HG02763 (cell line): ENCODE results near the gene P3R3URF.
A peak's percentile ranks its signal among the peaks of the same experiment; 100 is the strongest.

Source experiments
- ATAC-seq: cut with Tn5 transposase; IDR thresholded peaks from one replicate; pipeline ENCODE4 v1.9.1; 2021; ENCODE audit warnings: mild to moderate bottlenecking, moderate library complexity; ENCODE audit not compliant: unreplicated experiment

The P3R3URF gene

GRCh38 chr1:46174448-46175231 lies 1.6 kb downstream of the P3R3URF start, which contains the start of gene TSPAN1:
Gene TSPAN1 (plus strand): TSS chr1:46175087. CDS start chr1:46181108, 6,021 bp downstream.
- no peak for ATAC-seq

DNA sequence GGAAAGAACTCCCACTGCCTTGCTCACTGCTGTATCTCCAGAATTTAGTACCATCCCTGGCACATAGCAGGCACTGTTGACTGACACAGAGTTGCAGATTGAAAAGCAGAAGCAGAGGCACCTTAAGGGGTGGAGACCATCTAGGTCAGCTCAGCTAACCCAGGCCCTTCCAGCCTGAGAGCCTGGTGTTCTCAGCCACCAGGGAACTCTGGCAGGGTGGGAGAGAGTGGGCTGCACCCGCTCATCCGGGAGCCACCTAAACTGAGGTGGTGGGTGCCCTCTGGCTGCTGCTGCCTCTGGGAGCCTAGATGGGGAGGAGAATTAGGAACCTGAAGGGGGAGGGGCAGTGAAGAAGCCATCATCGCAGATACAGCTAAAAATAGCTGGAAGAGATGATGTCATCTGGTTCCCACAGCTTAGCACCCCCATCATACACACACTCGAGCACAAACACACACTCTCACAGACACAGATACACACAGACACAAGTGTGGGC lies 2.9 kb downstream of the P3R3URF start:
- no peak for ATAC-seq

DNA sequence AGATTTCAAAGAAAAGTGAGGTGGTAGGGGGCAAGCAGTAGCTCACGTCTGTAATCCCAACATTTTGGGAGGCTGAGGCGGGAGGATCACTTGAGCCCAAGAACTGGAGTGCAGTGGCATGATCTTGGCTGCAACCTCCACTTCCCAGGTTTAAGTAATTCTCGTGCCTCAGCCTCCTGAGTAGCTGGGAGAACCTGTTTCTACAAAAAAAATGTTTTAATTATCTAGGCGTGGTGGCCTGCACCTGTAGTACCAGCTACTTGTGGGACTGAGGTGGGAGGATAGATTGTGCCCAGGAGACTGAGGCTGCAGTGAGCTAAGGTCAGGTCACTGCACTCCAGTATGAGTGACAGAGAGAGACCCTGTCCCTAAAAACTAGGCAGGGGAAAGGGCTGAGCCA lies 4.0 kb downstream of the P3R3URF start:
- no peak for ATAC-seq

GRCh38 chr1:46171871-46172270 lies 4.4 kb downstream of the P3R3URF start:
- ATAC-seq, result no peak

DNA sequence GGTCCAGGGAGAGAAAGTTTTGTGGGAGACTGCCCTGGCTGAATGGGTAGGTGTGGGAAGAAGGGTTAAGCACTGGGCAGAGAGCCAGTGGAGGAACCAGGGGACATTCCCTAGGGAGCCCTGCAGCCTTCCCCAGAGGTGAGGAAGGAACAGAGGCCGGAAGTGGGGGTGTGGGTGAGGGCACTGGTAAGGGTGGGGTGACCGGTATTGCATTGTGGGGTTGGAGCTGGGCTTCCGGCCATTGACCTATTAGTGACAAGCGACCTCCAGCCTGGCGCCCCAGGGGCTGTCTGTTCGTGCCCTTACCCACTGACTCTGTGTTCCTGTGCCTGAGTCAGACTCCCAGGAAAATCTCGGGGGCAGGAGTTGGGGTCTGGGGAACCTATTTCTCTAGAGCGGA lies 4.9 kb downstream of the P3R3URF start:
- ATAC-seq, result no peak

GRCh38 chr1:46169811-46170454 lies 6.4 kb downstream of the P3R3URF start:
- no peak for ATAC-seq

DNA sequence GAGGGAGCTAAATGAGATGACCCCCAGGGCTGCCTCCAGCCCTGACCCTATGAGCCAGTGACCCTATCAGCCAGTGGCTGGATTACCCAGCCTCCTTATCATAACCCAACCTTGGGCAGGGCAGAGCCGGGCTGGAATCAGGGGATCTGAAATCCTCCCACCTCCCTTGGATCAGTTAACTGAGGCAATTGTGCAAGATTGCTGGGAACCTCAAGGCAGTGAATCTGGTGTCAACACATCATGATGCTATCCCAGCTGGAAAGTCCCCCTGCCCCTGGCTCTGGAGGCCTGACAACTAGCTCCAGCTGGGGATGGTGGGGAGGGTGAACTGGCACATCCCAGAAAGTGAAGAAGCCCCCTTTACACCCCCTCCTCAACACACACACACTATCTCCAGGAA lies 7.8 kb downstream of the P3R3URF start:
- no peak for ATAC-seq

GRCh38 chr1:46166521-46167462 lies 9.5 kb downstream of the P3R3URF start:
- no peak for ATAC-seq

GRCh38 chr1:46160212-46160611 lies 16.1 kb downstream of the P3R3URF start:
- ATAC-seq, result no peak

- ATAC-seq, result no peak
Measured at GRCh38 chr1:46159516-46159915, 16.8 kb downstream of the P3R3URF start.

DNA sequence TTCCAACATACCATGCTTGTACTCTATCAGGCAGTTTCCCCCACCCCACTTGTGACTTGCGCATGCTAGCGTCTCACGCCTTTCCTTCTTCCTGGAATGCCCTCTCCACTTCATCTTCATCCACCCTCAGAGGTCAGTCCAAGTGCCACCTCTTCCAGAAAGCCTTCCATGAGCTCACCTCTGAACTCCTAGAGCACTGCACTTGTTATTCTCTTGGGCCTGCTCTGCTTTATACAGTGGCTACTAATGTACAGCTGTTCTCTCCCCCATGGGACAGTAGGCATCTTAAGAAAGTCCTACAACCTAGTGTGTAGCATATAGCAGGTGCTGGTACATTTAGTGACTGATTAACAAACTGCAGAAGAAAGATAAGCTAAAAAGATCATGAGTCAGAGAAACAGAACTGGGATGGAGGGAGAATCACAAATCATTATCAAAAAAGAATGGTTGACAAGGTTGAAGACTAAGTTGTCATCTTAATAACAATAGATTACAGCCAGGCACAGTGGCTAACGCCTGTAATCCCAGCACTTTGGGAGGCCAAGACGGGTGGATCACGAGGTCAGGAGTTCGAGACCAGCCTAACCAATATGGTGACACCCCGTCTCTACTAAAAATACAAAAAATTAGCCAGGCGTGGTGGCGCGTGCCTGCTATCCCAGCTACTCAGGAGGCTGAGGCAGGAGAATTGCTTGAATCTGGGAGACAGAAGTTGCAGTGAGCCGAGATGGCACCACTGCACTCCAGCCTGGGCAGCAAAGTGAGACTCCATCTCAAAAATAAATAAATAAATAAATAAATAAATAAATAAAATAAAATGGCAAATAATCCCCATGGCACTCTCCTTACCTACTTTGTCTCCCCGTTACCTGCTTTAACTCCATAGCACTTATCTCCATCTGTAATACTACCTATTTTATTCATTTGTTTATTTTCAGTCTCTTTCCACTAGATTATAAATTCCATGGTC lies 17.7 kb downstream of the P3R3URF start:
- ATAC-seq, result peak; percentile 59

DNA sequence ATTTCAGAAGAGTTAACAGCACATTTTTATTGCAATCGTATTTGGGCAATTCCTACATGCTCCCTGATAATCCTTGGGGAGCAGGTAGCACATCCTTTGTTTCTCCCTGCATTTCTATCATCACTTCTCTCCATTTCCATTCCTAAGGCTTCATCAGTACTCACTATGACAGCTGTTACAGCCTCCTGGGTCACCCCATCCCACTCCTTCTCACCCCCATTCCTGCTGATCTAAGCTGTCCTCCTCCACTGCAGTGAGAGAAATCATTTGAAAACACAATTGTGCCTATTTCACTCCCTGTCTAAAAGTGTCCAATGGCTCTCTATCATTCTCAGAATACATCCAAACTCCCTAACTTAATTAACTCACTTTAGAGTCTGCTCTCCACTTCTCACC lies 18.4 kb downstream of the P3R3URF start:
- no peak for ATAC-seq

DNA sequence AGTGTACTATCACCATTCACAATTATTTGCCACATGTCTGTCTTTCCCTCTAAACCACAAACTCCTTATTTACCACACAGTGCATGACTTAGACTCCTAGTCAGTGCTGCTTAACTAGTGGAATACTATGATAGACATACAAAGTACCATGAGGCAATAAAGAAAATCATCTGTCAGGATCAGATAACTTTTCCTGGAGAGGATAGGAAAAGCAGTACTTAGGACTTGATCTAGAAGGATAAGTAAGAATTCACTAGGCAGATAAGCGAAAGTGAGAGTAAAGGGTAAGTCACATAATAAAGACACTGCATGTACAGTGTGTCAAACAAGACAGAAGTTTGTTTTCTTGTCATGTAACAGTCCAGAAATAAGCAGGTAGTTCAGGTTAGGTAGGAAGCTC lies 22.6 kb downstream of the P3R3URF start:
- no peak for ATAC-seq

- ATAC-seq, result no peak
Measured at GRCh38 chr1:46153228-46153627, 23.1 kb downstream of the P3R3URF start.

- no peak for ATAC-seq
Measured at GRCh38 chr1:46152016-46152415, 24.3 kb downstream of the P3R3URF start.

DNA sequence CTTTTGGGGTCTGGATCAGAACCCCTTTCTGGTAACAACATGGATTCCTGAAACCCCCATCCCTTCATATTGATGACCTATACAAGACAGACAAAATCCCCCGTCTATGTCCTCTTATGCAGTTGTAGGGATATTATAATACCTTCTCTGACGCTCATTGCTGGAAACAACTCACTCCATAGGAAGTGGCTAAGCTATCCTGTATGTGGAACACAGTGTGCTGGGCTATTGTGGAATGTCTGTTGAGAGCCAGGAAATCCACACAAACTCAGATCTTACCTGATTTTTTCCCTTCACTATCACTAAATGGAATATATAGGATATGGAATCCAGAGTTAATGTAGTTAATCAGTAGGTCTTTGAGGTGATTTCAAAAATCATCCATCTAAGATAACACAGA lies 26.2 kb downstream of the P3R3URF start:
- no peak for ATAC-seq

DNA sequence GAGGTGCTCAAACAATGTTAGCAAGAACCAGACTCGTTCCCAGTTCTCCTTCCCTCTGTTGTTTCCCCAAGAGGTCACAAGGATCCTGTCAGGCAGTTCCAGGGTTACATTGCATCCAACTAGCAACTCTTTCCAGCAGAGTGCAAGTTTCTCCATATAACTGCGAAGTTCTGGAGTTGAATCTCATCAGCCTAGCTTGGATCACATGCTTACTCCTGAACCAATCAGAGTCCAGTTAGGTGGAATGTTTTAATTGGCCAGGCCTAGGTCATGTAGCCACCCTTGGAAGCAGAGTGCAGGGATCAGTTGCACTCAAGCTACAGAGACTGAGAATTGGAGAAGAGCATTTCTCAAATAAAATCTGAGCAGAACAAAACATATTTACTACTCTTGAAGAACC lies 28.0 kb downstream of the P3R3URF start:
- ATAC-seq, result no peak

GRCh38 chr1:46137916-46138315 lies 38.4 kb downstream of the P3R3URF start:
- ATAC-seq, result no peak

GRCh38 chr1:46136711-46137110 lies 39.6 kb downstream of the P3R3URF start:
- no peak for ATAC-seq
